Measurements from ENCODE around the gene ZNF222.

ZNF222 gene

GRCh38 chr19:44042147-44042546, 17.0 kb downstream of the ZNF222 start:
- ATAC-seq, result no peak
- no peak for TF ChIP-seq PPARA (CRISPR knock-in tag; IDR thresholded peaks at IDR 0.05; ENCODE audit: borderline replicate concordance)
- TF ChIP-seq BACH2 (CRISPR knock-in tag; IDR thresholded peaks at IDR 0.05; ENCODE audit: borderline replicate concordance), result no peak
- no peak for TF ChIP-seq ISL1 (CRISPR knock-in tag; IDR thresholded peaks at IDR 0.05)
- TF ChIP-seq, protein P1, sequence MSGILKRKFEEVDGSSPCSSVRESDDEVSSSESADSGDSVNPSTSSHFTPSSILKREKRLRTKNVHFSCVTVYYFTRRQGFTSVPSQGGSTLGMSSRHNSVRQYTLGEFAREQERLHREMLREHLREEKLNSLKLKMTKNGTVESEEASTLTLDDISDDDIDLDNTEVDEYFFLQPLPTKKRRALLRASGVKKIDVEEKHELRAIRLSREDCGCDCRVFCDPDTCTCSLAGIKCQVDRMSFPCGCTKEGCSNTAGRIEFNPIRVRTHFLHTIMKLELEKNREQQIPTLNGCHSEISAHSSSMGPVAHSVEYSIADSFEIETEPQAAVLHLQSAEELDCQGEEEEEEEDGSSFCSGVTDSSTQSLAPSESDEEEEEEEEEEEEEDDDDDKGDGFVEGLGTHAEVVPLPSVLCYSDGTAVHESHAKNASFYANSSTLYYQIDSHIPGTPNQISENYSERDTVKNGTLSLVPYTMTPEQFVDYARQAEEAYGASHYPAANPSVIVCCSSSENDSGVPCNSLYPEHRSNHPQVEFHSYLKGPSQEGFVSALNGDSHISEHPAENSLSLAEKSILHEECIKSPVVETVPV (CRISPR knock-in tag; IDR thresholded peaks at IDR 0.05), result no peak

DNA sequence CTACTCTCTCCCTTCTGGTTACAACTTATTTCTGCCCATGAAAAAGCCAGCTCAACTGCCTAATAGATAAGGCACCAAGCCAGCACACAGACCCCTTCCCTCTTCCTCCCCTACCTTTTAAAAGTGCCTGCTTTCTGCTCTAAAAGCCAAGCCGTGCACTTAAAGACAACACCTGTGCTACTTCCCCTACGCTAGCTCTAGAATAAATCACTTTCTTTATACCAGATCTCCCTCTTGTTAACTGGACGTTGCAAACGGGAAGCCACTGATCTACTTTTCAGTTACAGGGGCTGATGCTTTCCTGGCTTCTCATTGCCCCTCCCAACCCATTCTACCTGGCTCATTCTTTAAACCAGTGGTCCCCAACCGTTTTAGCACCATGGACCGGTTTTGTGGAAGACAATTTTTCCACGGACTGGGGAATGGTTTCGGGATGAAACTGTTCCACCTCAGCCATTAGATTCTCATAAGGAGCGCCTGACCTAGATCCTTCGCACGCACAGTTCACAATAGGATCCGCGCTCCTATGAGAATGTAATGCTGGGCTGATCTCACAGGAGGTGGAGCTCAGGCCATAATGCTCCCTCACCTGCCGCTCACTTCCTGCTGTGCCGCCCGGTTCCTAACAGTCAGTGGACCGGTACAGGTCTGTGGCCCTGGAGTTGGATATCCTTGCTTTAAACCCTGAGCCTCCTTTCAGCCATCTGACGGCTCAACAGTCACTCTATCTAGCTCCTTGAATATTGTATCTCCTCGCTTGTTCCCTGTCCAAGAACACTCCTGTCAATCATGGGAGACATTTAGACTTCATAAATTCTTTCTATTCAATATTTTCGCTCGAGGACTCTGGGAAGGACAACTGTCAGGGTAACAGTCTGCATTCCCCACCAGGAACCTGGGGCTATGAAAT, 25.8 kb downstream of the ZNF222 start:
- ATAC-seq, result peak; percentile 20
- TF ChIP-seq ZFP30 (CRISPR knock-in tag; IDR thresholded peaks at IDR 0.05), result no peak
- TF ChIP-seq ZNF8 (CRISPR knock-in tag; IDR thresholded peaks at IDR 0.05), result no peak
- no peak for TF ChIP-seq TCF4 (CRISPR knock-in tag; IDR thresholded peaks at IDR 0.05; ENCODE audit: borderline replicate concordance)
- TF ChIP-seq PPARA (CRISPR knock-in tag; IDR thresholded peaks at IDR 0.05; ENCODE audit: borderline replicate concordance), result no peak
- TF ChIP-seq CREB5 (CRISPR knock-in tag; IDR thresholded peaks at IDR 0.05; ENCODE audit: low read depth), result no peak
- no peak for TF ChIP-seq ZC3H10 (CRISPR knock-in tag; IDR thresholded peaks at IDR 0.05)
- TF ChIP-seq OSR1 (CRISPR knock-in tag; IDR thresholded peaks at IDR 0.05), result no peak
- TF ChIP-seq, protein P2, sequence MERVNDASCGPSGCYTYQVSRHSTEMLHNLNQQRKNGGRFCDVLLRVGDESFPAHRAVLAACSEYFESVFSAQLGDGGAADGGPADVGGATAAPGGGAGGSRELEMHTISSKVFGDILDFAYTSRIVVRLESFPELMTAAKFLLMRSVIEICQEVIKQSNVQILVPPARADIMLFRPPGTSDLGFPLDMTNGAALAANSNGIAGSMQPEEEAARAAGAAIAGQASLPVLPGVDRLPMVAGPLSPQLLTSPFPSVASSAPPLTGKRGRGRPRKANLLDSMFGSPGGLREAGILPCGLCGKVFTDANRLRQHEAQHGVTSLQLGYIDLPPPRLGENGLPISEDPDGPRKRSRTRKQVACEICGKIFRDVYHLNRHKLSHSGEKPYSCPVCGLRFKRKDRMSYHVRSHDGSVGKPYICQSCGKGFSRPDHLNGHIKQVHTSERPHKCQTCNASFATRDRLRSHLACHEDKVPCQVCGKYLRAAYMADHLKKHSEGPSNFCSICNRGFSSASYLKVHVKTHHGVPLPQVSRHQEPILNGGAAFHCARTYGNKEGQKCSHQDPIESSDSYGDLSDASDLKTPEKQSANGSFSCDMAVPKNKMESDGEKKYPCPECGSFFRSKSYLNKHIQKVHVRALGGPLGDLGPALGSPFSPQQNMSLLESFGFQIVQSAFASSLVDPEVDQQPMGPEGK (CRISPR knock-in tag; IDR thresholded peaks at IDR 0.05; ENCODE audit: borderline replicate concordance), result no peak
- TF ChIP-seq ZFP3 (CRISPR knock-in tag; IDR thresholded peaks at IDR 0.05), result no peak
- TF ChIP-seq ZNF565 (CRISPR knock-in tag; conservative IDR thresholded peaks at IDR 0.05; ENCODE audit: low read depth), result no peak
- TF ChIP-seq BACH2 (CRISPR knock-in tag; IDR thresholded peaks at IDR 0.05; ENCODE audit: borderline replicate concordance), result no peak
- no peak for TF ChIP-seq SNAI2 (CRISPR knock-in tag; IDR thresholded peaks at IDR 0.05)
- no peak for TF ChIP-seq POU6F1 (CRISPR knock-in tag; IDR thresholded peaks at IDR 0.05; ENCODE audit: borderline replicate concordance, low read depth)
- TF ChIP-seq ARNTL (CRISPR knock-in tag; IDR thresholded peaks at IDR 0.05; ENCODE audit: borderline replicate concordance, low read depth), result no peak
- no peak for TF ChIP-seq TOX (CRISPR knock-in tag; IDR thresholded peaks at IDR 0.05; ENCODE audit: borderline replicate concordance)
- no peak for TF ChIP-seq GLIS3 (CRISPR knock-in tag; IDR thresholded peaks at IDR 0.05)
- no peak for TF ChIP-seq TSHZ2 (CRISPR knock-in tag; IDR thresholded peaks at IDR 0.05)

All from SK-N-SH treated with all-trans-retinoic acid at 6 μM for 48 hours (cell line).